GM10248 (cell line): ENCODE results near the gene C1orf146.

Experiments used
- CTCF ChIA-PET: fragments of 300-600 bp; sonication (Branson Sonifier 250); formaldehyde crosslinking; extraction: SDS; loops from one replicate; lab custom pipeline; 2021; ENCODE audit warnings: antibody characterized with exemption; lab: Yijun Ruan, JAX
- POLR2A ChIA-PET: fragments of 350-650 bp; sonication (Branson Sonifier 250); formaldehyde crosslinking; extraction: SDS; loops from one replicate; lab custom pipeline; 2020; ENCODE audit warnings: antibody characterized with exemption; lab: Yijun Ruan, JAX
- DNase-seq: peaks from one replicate; pipeline ENCODE4 v3.0.0; 2012; ENCODE audit errors: extremely low spot score
- CTCF ChIP-seq: IDR thresholded peaks from 2 replicates; pipeline ENCODE4 v1.5.1; 2012; ENCODE audit warnings: mild to moderate bottlenecking, low read depth; ENCODE audit errors: extremely low read depth, missing control alignments, control extremely low read depth

C1orf146 gene

DNA sequence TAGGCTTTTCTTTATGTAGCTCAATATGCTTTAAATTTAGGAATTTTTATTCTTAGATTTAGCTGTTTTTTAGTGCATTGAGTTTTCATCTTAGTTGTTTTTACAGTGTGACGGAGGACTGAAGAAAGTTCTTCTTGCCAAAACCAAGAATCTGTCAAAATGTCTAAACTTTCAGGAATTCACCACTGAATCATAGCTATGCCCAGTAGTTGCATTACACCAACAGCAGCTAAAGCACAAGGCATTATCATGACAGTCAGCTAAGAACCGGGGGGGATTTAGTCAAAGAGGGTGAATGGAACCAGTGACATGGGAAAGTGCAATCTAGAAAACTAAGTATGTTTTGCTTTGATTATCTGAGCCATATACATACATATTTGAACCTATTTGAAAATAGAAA lies 6.5 kb upstream of the C1orf146 start:
- POLR2A ChIA-PET, result no interaction called here
- no peak for TF ChIP-seq CTCF
- CTCF ChIA-PET, result interaction anchor here (1.0 to 1.5 kb wide), 2 partner anchors 10 to 36 kb away, joined by 3 to 4 read pairs; no protein-coding TSS in a partner anchor
- DNase-seq, result no peak

DNA sequence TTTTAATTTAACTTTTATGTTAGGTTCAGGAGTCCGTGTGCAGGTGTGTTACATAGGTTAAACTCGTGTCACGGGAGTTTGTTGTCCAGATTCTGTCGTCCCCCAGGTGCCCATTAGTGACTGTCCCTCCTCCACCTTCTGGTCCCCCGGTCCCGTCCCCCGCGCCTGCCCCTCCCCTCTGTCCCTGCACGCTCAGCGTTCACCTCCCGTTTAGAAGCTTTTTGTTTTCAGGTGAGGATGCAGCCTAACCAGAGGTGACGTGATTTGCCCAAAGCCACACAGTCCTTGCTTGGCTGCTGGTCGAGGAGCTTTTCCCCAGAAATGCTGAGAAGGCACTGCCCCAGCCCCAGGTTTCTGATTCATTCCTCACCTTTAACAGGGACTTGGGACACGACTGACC lies 844 bp downstream of the C1orf146 start:
- DNase-seq, result no peak
- CTCF ChIA-PET, result interaction anchor here (1.4 kb wide), 1 partner anchor 21 kb away, joined by 3 read pairs; no protein-coding TSS in a partner anchor
- POLR2A ChIA-PET, result no interaction called here
- TF ChIP-seq CTCF, result no peak

DNA sequence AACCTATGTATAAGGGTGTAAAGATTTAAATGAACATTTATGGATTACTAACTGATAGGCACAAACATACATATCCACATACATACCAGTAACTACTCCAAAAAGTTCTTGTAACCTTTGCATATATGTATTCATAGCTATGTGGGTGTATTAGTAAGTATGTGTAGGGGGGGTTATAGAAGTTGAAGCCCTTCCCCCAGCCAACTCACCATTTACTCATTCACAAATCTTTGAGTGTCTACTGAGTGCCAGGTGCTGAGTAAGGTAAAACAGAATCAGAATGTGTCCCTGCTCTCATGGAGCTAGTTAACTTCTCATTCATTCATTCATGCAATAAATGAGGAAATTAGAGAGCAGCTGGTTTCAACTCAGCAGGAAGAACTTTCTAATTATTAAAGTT lies 1.3 kb downstream of the C1orf146 start:
- no peak for TF ChIP-seq CTCF
- CTCF ChIA-PET, result interaction anchor here (1.4 to 1.5 kb wide), 2 partner anchors 12 to 21 kb away, joined by 3 to 6 read pairs; no protein-coding TSS in a partner anchor
- DNase-seq, result no peak
- POLR2A ChIA-PET, result no interaction called here

DNA sequence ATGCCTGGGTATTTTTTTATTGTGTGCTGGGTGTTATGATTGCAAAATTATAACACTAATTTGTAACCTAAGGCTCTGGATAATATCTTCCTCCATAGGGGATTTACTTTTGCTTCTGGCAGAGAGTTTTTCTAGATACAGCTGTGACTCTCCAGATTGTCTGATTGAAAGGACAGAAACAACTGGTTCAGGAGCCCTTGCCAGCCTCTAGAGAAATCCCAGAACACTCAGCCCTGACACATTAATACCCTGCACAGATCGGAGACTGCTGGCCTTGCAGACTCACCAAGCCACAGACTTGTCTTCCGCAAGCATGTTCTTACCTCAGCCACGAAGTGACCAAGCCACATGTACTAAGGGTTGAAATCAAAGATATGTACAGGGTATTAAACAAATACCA lies 10.7 kb downstream of the C1orf146 start:
- TF ChIP-seq CTCF, result no peak
- DNase-seq, result no peak
- POLR2A ChIA-PET, result no interaction called here
- CTCF ChIA-PET, result no interaction called here

DNA sequence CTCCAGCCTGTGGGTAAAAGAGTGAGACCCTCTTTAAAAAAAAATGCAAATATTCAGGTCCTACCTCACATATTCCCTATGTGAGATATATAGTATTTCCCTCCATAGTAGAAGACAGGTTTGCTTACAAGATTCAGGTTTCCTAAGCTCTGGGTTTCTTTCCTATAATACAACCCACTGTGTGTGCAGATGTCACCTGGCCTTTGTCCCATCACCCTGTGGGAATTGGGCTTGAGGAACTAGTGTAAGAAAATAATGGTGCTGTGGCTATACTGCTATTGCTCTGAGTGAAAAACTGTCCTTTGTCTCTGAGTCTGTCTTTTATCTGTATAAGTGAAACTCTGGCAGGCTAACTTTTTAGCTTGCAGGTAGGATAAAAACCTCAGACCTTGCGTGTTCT lies 13.0 kb downstream of the C1orf146 start:
- ChIA-PET POLR2A (no interaction called here), CTCF (interaction anchor here (1.1 to 2.6 kb wide), 5 partner anchors 10 to 297 kb away, joined by 3 to 7 read pairs (median 3); no protein-coding TSS in a partner anchor)
- no peak for TF ChIP-seq CTCF
- no peak for DNase-seq

DNA sequence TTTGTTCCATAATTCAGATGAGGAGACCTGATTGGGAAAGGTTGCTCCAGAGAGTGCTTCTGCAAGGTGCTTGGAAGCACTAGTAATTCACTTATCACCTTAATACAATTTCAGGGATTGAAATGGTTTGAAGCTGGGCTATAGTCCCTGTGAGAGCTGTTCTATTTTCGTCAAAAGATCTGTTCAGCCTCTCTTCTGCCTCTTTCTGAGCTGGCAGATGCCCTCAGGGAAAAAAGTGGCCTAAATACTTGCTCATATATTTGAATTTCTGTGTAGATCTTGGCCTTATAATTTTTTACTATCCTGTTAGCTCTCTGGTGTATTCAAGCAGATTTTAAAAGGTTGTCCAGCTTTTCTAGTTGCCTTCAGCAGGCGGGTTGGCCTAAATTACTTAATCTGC lies 22.3 kb downstream of the C1orf146 start:
- POLR2A ChIA-PET, result no interaction called here

More for the DNA sequence above, 22.3 kb downstream of the C1orf146 start:
- TF ChIP-seq CTCF, result no peak
- no peak for DNase-seq
- CTCF ChIA-PET, result interaction anchor here (1.2 to 2.2 kb wide), 2 partner anchors 9 to 21 kb away, joined by 3 to 7 read pairs; no protein-coding TSS in a partner anchor
